HG02678 (cell line): Measurements from ENCODE around the gene STARD10.

Experiments used
- ATAC-seq: cut with Tn5 transposase; IDR thresholded peaks from one replicate; pipeline ENCODE4 v1.9.1; 2021; ENCODE audit warnings: mild to moderate bottlenecking, moderate library complexity; ENCODE audit not compliant: unreplicated experiment

STARD10 gene

GRCh38 chr11:72768581-72768980 is 25.3 kb downstream of the STARD10 start:
- ATAC-seq: no peak

GRCh38 chr11:72767203-72768062 is 26.4 kb downstream of the STARD10 start:
- no peak for ATAC-seq

GRCh38 chr11:72766152-72766902 is 27.5 kb downstream of the STARD10 start:
- ATAC-seq: no peak

GRCh38 chr11:72764503-72764902 is 29.3 kb downstream of the STARD10 start:
- no peak for ATAC-seq

- no peak for ATAC-seq
These were observed 30.0 kb downstream of the STARD10 start for GRCh38 chr11:72763823-72764222.

- no peak for ATAC-seq
These were observed 31.1 kb downstream of the STARD10 start for GRCh38 chr11:72762641-72763304.

- no peak for ATAC-seq
These were observed 33.1 kb downstream of the STARD10 start for GRCh38 chr11:72760539-72761405.

GRCh38 chr11:72759468-72759985 is 34.3 kb downstream of the STARD10 start:
- no peak for ATAC-seq

GRCh38 chr11:72758690-72759389 is 35.0 kb downstream of the STARD10 start:
- ATAC-seq: no peak

GRCh38 chr11:72758304-72758689 is 35.5 kb downstream of the STARD10 start:
- ATAC-seq: no peak

- ATAC-seq: no peak
These were observed 38.0 kb downstream of the STARD10 start for GRCh38 chr11:72755713-72756285.

- ATAC-seq: no peak
These were observed 39.2 kb downstream of the STARD10 start for GRCh38 chr11:72754544-72755155.

- ATAC-seq: no peak
These were observed 39.7 kb downstream of the STARD10 start for GRCh38 chr11:72754149-72754543.

- ATAC-seq: no peak
These were observed 40.3 kb downstream of the STARD10 start for GRCh38 chr11:72753341-72754148.

- ATAC-seq: peak; percentile 72
These were observed 41.5 kb downstream of the STARD10 start, which contains the start of gene ARAP1 for GRCh38 chr11:72752088-72752914. TSS of gene ARAP1 (minus strand) at chr11:72752408. CDS start at chr11:72727128, 25,280 bp downstream.

- ATAC-seq: no peak
These were observed 42.4 kb downstream of the STARD10 start for GRCh38 chr11:72751116-72752087.
